GM19397 (cell line): Measurements from ENCODE around the gene LTF.

Source experiments
- ATAC-seq: cut with Tn5 transposase; IDR thresholded peaks from one replicate; pipeline ENCODE4 v1.9.1; 2021; ENCODE audit warnings: mild to moderate bottlenecking, moderate library complexity; ENCODE audit not compliant: unreplicated experiment

LTF gene

DNA sequence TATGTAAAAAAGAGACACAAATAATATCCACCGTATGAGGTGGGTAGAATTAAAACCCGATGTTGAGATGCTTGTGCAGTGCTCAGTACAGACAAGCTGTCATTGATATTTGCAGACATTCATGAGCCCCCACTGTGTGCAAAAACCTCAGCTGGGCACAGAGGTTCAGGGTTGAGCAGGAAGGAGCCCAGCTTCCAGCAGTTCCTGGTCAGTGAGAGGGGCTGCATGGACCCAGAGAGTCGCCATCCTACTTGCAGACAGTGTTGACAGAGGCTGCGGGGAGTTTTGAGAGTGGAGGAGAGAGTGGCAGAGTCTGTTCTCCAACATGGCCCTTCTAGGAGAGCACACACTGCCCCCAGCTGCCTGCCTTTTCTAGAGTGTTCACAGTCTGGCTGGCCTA is 6.1 kb upstream of the LTF start:
- ATAC-seq, result no peak

DNA sequence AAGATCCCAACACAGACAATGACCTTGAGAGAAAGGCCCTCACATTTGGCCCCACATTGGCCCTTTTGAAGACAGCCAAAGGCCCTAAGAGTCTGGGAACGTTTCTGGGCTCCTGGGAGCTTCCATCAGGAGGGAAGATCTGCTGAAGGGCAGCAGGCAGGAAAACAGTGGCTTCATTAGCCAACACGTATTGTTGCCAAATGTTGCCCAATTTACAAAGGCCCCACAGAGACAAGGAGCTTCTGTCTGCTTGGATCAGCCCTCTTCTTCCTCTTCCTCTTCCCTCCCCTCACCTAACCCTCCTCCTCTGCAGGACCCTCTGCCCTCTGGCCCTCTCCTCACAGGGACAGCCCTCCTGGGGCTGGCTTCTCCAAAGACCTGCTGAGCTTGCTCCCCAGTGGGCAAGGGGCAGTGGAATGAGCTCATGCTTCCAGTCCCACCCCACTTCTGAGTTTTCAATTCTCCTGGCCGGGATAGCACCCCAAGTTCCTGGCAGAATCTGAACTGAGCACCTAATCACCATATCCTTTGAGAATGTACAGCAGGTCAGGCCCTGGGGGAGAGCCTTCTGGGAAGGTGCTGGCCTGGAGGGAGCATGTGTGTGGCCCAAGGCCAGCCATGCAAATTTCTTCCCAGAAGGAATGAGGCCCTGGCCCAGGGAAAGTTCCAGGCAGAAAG is 5.1 kb upstream of the LTF start:
- no peak for ATAC-seq

DNA sequence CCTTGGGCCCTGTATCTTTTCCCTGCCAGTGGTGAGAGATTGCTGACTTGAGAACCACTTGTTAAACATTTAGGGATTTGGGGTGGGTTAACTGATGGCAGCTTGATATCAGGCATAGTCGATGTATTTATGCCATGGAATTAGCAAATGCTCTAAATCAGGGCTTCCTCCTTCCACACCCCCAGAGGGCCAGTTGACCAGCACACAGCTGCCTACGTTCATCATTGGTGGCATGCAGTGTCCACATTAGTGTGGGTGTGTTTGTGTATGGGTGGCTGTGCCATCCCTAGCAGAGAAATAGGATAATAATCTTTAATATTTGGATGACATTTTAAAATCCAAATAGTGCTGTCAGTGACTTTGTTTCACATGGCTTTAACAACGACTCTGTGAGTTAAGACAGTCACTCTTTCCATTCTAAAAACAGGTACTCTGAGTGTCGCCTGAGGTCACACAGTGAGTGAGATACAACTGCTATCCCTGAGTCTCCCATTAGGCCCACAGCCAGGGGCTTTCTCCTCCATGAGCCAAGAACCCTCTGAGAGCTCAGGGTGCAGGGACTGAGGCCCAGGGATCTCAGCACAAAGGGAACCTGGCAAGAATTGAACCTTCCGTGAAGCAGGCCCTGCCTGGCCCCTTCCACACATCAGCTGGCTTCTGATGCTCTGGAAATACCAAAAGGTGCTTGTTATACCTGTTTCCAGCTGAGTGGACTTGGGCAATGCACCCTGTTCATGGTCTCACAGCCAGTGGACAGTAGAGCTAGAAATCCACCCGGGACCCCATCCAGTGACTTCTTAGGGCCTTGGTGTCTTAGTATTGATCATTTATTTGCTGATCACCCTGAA is 4.3 kb upstream of the LTF start:
- ATAC-seq, result no peak

DNA sequence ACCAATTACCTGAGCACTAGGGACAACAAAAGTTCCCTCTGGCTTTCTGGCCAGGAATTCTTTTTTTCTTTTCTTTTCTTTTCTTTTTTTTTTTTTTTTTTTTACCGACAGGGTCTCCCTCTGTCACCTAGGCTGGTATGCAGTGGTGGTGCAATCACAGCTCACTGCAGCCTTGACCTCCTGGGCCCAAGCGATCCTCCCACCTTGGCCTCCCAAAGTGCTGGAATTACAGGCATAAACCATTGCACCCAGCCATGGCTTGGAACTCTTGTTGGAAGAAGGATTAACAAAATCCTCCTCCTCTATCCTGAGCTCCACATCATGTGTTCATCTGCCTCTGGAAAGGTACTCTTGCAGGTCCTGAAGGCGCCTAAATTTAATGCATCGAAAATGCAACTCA is 2.9 kb upstream of the LTF start:
- ATAC-seq, result no peak

DNA sequence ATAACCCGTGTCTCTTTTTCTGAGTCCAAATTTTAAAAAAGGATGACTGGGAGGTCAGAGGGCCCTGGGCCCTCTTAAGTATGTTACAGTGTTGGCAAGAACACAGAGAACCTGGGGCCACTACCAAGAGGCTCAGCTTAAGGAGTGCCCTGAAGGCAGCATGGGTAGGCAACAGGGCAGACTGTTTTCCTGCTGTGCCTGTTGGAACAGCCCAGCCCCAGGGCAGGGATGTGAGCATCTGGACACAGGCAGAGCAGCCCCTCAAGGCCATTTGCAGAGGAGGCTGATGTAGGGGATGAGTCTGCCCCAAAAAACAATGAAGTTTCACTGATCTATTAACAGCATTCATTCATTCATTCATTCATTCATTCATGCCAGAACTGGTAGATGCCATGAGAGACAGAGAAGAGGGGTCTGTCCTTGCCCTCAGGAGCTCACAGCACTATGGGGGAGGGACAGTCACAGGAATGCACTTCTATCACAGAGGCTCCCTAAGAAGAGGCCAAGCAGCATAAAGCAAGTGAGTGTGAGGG is 2.2 kb upstream of the LTF start:
- ATAC-seq, result no peak

DNA sequence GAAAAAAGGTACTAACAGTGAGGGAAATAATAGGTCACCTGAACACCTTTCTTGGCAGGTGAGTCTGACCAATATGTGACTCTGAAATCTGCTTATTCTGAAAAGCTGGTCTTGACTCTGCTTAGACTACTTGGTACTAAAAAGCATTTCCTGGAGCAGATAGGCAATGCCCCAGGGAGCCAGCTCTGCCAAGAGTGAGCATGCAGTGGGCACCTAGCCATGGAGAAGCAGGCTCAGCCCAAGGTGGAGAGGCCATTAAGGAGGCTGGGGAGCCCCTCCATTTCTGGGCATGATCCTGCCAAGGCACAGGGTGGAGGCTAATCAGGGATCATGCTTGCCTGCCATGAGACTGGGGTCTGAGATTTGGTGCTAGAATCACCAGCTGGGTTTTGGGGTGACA is 1.6 kb upstream of the LTF start:
- ATAC-seq, result no peak

DNA sequence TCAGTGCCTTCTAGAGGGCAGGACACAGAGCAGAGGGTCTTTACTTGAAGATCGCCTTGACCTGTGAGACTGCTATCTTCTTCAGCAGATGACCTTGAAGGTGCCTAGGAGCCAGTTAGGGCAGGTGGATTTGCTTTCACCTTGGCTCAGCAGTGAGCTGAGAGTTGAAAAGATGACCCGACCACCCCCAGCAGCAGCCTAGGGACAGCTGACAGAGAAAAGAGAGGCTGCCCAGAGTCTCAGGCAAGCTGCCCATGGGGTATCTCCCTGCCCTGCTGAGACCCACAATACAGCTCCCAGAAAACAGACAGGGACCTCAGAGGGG is 453 bp upstream of the LTF start:
- ATAC-seq, result no peak

DNA sequence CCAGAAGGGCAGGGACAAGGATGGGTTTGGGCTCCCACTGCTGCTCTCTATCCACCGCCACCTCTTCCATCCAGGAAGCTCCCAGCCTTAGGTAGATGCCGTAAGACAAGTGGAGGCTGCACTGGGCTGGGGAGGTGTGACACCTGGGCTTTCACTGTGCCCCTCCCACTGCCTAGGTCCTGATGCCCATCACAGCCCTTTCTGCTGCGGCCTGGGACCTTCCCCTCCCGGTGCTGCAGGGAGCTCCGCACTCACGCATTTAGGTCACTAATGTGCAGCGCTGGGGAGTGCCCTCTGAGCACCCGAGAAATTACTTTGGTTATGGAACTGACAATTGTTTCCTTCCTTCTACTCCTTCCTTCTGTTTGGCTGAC is 850 bp downstream of the LTF start:
- ATAC-seq, result no peak

DNA sequence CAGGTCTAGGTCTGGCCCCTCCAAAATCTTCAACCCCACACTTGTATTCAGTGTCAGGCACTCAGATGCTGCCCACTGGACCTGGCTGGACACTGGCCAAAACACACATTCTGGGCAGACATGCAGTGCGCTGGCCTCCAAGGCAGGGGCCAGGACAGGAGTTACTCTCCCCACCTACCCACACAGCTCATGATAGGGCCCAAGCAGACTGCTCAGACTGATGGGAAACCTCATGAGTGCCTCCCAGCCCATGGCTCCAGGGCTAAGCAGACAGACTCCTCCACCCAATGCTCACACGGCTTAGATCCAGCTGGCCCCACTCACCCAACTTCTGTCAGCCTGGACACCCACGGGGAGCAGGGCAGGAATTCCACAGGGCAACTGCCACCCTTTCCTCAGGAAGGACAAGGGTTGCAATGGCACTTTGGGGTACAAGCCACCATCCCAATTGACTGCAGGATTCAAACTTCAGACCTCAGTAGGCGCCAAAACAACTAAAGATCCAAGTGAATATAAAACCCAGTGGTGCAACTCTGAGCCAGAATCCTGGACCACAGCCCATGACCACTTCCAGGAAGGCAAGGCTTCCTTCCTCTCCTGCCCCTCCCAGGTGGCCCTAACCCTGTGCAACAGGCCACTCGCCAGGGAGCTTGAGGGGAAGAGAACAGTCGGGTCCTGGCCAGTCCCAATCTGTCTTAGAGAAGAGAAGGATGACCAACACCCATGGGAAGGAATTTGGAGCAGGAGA is 1.4 kb downstream of the LTF start:
- no peak for ATAC-seq

DNA sequence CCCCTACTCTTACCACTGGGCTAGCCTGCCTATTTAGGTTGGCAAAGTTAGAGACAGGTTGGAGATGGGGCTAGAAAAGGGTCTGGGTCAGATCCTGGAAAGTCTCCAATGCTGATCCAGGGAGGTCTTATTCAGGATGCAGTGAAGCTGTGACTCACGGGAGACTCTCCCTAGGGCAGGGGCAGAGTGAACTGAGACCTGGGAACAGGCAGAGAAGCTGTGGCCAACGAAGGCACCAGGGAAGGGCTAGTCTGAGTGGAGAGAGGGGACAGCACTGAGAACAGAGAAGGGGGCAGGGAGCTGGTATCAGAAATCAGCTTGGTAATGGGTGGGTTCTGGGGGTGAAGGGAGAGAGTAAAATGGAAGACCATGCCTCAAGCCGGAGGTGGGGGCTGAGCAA is 2.2 kb downstream of the LTF start:
- no peak for ATAC-seq

DNA sequence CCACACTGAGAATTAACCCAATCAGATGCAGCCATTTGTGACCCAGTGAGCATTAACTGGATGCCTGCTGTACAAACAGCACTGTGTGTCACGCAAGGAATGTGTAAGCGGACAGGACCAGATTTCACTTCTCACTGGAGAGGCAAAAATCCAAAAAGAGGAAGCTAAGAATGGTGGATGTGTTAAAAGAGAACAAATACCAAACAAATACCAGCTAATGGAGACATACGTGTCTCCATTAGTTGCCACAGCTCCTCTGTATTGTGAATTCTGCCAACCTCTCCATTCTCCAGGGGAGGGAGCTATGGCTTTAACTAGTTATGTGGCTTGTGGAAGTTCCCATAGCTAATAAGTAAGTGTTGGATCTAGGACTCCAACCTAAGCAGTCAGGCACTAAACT is 2.6 kb downstream of the LTF start:
- ATAC-seq, result no peak

DNA sequence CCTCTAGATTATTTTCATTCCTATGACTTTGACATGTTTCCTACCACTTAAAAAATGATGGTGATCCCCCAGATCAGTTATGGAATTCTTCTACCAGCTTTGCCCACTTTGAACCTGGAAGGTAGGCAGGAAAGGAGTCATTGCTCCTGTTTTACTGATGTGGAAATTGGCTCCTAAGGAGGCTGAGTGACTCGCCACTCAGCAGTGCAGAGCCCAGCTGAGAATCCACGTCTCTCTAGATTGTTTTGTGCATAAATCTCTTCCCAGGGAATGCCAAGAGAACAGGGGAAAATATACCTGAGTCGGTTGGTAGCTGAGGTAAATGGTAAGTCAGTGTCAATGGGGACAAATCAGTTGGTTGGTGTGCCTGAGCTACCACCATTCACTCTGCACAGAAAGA is 4.7 kb downstream of the LTF start:
- ATAC-seq, result no peak

DNA sequence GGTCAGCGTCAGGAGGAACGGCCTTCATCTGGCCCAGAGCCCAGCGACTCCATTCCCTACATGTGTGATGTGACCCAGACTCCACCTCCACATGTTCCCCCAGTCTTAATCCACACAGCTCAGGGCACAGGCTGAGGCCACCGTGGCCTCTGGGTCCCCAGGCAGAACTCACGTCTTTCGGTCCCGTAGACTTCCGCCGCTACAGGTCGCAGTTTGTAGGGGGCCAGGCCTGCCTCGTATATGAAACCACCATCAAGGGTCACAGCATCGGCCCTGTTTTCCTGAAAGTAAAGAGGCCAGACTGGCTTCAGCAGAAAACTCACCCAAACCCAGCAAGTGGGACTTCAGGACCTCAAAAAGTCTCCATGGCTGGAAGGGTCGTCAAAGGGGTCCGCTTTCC is 8.6 kb downstream of the LTF start:
- ATAC-seq, result no peak

DNA sequence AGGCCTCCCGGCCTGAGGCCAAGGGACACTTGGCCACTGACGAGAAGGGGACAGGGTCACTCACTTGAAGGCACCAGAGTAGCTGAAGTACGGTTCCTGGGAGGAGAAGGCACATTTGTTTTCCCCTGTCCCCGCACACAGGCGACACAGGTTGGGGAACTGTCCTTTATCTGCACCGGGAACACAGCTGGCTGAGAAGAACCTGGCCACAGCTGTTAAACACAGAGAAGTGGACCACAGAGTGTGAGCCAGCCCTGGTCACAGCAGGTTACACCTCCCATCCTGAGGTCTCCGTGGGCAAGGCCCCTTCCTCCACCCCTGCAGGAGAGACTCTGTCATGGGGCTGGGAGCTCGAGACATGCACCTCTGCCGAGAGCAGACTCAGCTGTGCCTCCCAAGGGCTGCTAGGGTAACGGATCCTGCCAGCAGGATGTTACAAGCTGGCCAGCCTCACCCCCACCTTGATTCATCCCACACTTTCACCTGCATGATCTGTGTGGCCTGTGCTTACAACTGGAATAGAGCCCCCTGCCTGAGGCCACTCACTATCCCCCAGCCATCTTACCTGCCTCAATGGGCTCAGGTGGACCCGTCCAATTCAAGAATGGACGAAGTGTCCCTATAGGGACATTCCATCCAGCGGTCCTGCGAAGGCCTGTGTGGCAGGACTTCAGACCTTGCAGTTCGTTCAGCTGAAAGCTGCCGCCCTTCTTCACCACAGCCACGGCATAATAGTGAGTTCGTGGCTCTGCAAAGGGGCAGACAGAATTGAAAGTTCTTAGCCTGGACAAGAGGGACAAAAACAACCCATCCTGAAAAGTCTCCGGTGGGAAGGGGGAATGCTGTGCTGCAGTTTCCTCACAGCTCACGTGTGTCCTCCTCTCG is 9.2 kb downstream of the LTF start:
- no peak for ATAC-seq

DNA sequence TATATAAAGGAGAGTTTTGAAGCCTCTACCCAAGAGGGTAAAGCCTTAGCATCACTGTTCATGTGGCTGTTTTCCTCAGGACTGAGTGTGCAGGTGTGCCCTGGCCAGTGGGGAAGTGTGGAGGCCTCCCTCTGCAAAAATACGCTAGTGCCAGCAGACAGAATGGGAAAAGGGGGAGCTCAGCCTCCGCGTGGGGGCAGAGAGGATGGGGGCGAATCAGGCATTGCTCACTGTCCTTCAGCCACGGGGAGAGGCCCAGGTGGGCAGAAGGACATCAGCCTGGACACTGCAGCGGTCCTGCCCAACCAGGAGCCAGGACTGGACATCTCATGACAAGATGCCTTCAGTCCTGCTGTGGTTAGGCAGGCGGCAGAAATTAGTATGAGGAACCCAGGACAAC is 10.1 kb downstream of the LTF start:
- no peak for ATAC-seq

DNA sequence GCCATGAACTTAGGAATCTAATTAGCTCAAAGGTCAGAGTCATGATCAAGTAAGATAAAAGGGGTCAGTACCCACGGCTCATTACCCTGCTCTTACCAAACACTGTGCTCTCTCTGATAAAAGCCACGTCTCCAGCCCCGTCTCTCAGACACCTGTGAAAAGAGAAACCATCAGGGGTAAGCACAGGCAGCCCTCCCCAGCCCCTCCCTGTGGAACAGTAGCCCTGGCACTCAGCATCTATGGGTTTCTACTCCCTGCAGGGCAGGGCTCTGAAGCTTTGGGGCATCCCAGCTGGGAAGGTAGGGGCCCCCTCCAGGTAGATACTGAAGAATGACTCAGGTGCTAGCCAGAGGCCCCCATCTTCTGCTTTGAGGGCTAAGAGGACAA is 10.5 kb downstream of the LTF start:
- no peak for ATAC-seq

DNA sequence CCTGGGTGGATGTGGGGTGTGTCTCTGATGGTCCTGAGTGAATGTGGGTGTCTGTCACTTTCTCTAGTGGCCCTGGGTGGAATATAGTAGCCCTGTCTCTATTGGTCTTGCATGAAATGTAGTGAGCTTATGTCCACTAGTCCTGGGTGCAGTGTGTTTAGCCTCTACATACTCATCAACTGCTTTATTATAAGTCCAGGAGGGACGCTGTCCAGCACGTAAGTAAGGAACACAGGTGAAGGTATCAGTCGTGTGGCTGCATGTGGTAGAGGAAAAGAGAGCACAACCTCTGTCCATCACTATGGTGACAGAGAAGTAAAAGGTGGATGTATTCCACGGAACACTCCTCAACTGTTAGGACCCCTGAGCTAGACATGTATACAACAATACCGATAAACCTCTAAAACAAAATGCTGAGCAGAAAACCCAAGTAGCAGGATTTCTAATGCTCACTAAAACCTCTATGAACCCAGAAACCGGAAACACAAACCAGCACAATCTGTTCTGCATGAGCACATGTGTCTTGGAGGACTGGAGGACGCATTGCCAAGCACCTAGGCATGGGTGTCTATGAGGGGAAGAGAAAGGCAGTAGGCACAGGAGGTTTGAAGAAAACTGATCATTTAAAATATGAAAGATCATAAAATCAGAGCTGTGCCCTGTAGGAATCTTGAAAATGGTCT is 11.0 kb downstream of the LTF start:
- ATAC-seq, result no peak

DNA sequence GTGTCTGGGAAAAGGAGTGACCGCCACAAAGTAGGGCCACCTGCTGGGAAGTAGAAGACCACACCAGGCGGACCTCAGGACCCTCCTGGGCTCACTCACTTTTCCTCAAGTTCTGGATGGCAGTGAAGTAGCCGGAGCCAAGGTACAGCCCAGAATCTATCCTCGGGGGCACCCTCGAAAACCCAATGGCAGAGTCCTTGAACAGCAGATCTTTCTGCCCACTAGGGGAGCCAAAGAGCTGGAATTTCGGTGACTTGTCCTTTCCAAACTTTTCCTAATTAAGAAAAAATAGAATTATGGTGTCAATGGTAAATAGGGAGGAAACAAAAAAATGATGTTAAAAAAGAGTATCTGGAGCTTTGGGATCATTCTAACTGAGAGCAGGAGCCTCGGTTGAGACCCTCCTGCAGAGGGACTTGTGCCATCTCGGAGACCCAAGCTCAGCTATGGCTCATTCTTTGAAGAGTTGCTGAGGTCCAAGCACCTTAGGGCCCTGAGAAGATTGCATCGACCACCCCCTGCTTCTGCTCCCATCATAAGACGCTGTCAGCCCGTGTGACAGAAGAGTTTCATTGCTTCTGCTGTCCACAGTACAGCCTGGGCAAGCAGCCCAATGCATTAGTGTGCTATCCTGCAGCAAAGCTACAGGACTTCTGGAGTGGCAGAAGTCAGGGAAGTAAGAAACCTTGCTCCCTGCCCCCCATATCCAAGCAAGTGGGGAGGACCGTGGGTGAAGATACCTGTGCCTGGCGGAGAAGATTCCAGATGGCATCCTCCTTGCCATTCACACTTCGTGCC is 14.8 kb downstream of the LTF start:
- no peak for ATAC-seq

DNA sequence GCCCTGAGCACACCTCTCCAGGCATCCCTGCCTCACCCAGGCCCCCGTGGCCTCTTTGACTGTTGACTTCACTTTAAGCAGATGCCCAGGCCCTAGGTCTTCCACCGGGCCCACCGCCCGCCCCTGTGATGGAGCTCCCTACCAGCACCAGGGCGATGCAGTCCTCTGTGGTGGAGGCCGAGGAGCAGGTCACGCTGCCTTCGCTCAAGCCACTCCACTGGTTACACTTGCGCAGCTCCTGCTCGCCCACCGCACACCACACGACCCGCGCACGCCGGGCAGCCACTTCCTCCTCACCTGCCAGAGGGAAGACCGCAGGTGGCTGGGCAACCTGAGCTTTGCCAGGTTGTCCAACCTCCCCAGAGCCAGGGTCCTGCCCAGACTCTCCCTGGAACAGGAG is 16.0 kb downstream of the LTF start:
- no peak for ATAC-seq
